H1 (cell line): ENCODE data around the gene ALDOA.

Experiments used
- CBX5 ChIP-seq: fragments of 300-800, 300-1000 bp; sonication (generic); IDR thresholded peaks from 2 replicates; pipeline ENCODE4 v1.7.1; 2016; ENCODE audit warnings: antibody characterized with exemption, low read length, low read depth
- EGR1 ChIP-seq: IDR thresholded peaks from 2 replicates; pipeline ENCODE4 v1.6.1; 2011; ENCODE audit warnings: low read depth, low read length, borderline replicate concordance
- EP300 ChIP-seq, 2 experiments: IDR thresholded peaks; 1 replicate in 1 of 2; 2 replicates in 1 of 2; pipeline ENCODE4 v1.6.1; 2011 to 2012; ENCODE audit warnings: low read depth in 2 of 2, low read length in 2 of 2, mild to moderate bottlenecking in 2 of 2, borderline replicate concordance in 1 of 2, inconsistent platforms in 1 of 2, moderate library complexity in 1 of 2
- EZH2 ChIP-seq: fragments of 200-600 bp; sonication (generic); IDR thresholded peaks from 2 replicates; pipeline ENCODE4 v1.7.1; 2012; ENCODE audit warnings: low read depth, mild to moderate bottlenecking, moderate library complexity, low read length, inconsistent platforms; ENCODE audit not compliant: severe bottlenecking
- FOSL1 ChIP-seq: IDR thresholded peaks from 2 replicates; pipeline ENCODE4 v1.6.1; 2011; ENCODE audit warnings: mild to moderate bottlenecking, low read depth, low read length, moderate library complexity; ENCODE audit not compliant: insufficient read depth
- NRF1 ChIP-seq: IDR thresholded peaks from 2 replicates; pipeline ENCODE4 v1.6.1; 2011; ENCODE audit warnings: mild to moderate bottlenecking, low read depth, low read length, improper control_type of control experiment
- POLR2A ChIP-seq, 2 experiments: IDR thresholded peaks; 1 replicate in 1 of 2; 2 replicates in 1 of 2; pipeline ENCODE4 v1.6.1; 2011; ENCODE audit warnings: low read depth in 2 of 2, low read length in 2 of 2, mild to moderate bottlenecking in 2 of 2; ENCODE audit errors: control extremely low read depth in 1 of 2
- POLR2AphosphoS5 ChIP-seq: IDR thresholded peaks from 2 replicates; pipeline ENCODE4 v1.6.1; 2011; ENCODE audit warnings: low read depth, low read length
- RFX5 ChIP-seq: IDR thresholded peaks from 2 replicates; pipeline ENCODE4 v1.6.1; 2011; ENCODE audit warnings: low read depth, low read length, improper control_type of control experiment, borderline replicate concordance
- TAF1 ChIP-seq: IDR thresholded peaks from 2 replicates; pipeline ENCODE4 v1.6.1; 2011; ENCODE audit warnings: mild to moderate bottlenecking, low read depth, low read length
- TF ChIP-seq, protein P1 (sequence below), 3 experiments: IDR thresholded peaks; 1 replicate in 2 of 3; 2 replicates in 1 of 3; pipeline versions ENCODE4 v1.5.1 to v1.6.1; 2011; ENCODE audit warnings: low read length in 3 of 3, mild to moderate bottlenecking in 3 of 3, inconsistent platforms in 2 of 3, low read depth in 1 of 3, moderate library complexity in 1 of 3; ENCODE audit not compliant: insufficient read depth in 1 of 3; ENCODE audit errors: control extremely low read depth in 1 of 3
- TF ChIP-seq, protein P2 (sequence below): IDR thresholded peaks from 2 replicates; pipeline ENCODE4 v1.6.1; 2012; ENCODE audit warnings: inconsistent platforms

DNA sequence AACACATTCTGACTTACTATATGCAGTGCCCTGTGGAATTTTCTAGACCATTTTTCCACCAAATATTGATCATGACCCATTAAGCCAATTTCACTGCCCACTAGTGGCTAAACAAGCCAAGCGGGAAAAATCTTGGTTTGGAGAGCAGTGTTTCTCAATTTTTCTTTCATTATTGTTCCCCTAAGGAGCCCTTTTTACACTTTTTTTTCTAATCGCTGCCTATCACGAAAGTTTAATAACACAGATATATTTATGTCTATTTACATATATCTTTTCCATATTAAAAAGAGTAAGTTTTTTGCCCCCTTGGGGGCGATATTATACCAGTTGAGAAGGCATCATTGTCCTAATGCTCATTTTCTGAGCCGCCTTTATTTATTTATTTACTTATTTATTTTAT, 23.7 kb upstream of the ALDOA start:
- TF ChIP-seq, protein P1, sequence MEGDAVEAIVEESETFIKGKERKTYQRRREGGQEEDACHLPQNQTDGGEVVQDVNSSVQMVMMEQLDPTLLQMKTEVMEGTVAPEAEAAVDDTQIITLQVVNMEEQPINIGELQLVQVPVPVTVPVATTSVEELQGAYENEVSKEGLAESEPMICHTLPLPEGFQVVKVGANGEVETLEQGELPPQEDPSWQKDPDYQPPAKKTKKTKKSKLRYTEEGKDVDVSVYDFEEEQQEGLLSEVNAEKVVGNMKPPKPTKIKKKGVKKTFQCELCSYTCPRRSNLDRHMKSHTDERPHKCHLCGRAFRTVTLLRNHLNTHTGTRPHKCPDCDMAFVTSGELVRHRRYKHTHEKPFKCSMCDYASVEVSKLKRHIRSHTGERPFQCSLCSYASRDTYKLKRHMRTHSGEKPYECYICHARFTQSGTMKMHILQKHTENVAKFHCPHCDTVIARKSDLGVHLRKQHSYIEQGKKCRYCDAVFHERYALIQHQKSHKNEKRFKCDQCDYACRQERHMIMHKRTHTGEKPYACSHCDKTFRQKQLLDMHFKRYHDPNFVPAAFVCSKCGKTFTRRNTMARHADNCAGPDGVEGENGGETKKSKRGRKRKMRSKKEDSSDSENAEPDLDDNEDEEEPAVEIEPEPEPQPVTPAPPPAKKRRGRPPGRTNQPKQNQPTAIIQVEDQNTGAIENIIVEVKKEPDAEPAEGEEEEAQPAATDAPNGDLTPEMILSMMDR (IDR thresholded peaks at IDR 0.05; ENCODE audit: control extremely low read depth in 1 of 3, insufficient read depth in 1 of 3, low read depth in 1 of 3, low read length in 3 of 3) = peak in 2 of 3 experiments; percentile 1 to 41; a peak in 2 of 4 replicates
- TF ChIP-seq EP300 (IDR thresholded peaks at IDR 0.05; ENCODE audit: borderline replicate concordance in 1 of 2, low read depth in 2 of 2, low read length in 2 of 2) (no peak), CBX5 (no peak), FOSL1 (no peak), POLR2AphosphoS5 (no peak), POLR2A (IDR thresholded peaks at IDR 0.05; ENCODE audit: control extremely low read depth in 1 of 2, low read depth in 2 of 2, low read length in 2 of 2) (no peak), NRF1 (no peak), EGR1 (no peak), RFX5 (no peak), EZH2 (no peak), TAF1 (no peak)
- TF ChIP-seq, protein P2, sequence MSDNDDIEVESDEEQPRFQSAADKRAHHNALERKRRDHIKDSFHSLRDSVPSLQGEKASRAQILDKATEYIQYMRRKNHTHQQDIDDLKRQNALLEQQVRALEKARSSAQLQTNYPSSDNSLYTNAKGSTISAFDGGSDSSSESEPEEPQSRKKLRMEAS = no peak
